ENCODE measurements around the gene GRIK3. TPM values are rescaled to one million over a fixed set of nuclear protein-coding genes. Genes with fewer than 3 reads are reported as not detected.

The GRIK3 gene
- total RNA-seq, 3 donors from 2014 or later (not counting 1 experiment from before 2014, with no cell fraction given), result not detected

DNA sequence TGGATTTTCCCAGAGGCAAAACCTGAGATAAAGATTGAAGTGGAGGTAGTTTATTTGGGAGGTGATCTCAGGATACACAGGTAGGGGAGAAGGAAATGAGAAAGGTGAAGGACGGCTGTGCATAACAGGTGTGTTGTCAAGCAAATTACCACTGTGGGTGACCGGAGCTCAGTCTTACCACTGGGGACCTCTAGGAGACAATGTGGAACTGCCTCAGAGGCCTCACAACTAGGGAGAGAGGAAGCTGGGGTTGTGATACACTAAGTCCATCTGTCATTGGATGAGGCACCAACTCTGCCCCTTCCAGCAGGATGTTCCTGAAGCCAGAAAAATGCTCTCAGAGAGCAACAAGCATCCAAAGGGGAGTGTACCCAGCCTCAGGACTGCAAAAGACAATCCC is 32.6 kb downstream of the GRIK3 start:
- Histone ChIP-seq H3K36me3 (ENCODE audit: control insufficient read depth, insufficient read depth, low read length) (no peaks in the 10 kb centered on the region), H3K27ac (ENCODE audit: low read length) (no peak overlapping the region), H3K9me3 (ENCODE audit: control insufficient read depth, insufficient read depth, low read length) (no peaks in the 10 kb centered on the region), H3K4me3 (ENCODE audit: low read length) (no peak overlapping the region), H3K4me1 (ENCODE audit: control insufficient read depth, insufficient read depth, low read length) (no peaks in the 10 kb centered on the region), H3K27me3 (ENCODE audit: control insufficient read depth, insufficient read depth, low read length) (no peaks in the 10 kb centered on the region)
- no peak overlapping the region for H3K27ac Mint-ChIP-seq
- H3K27me3 Mint-ChIP-seq (ENCODE audit: low read depth in 2 of 2), result peaks cover 11% of the 10 kb centered on the region in 2 donors
- ATAC-seq (no peak), DNase-seq (no peak)
- intact Hi-C loops (cut with micrococcal nuclease), result no loop called here
- H3K4me3 Mint-ChIP-seq, result no peak overlapping the region
- no peaks in the 10 kb centered on the region for H3K4me1 Mint-ChIP-seq
- H3K36me3 Mint-ChIP-seq, result no peaks in the 10 kb centered on the region
- TF ChIP-seq, protein P1, sequence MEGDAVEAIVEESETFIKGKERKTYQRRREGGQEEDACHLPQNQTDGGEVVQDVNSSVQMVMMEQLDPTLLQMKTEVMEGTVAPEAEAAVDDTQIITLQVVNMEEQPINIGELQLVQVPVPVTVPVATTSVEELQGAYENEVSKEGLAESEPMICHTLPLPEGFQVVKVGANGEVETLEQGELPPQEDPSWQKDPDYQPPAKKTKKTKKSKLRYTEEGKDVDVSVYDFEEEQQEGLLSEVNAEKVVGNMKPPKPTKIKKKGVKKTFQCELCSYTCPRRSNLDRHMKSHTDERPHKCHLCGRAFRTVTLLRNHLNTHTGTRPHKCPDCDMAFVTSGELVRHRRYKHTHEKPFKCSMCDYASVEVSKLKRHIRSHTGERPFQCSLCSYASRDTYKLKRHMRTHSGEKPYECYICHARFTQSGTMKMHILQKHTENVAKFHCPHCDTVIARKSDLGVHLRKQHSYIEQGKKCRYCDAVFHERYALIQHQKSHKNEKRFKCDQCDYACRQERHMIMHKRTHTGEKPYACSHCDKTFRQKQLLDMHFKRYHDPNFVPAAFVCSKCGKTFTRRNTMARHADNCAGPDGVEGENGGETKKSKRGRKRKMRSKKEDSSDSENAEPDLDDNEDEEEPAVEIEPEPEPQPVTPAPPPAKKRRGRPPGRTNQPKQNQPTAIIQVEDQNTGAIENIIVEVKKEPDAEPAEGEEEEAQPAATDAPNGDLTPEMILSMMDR (IDR thresholded peaks at IDR 0.05), result no peak
- 53% methylated on average over 2 of the region's 2 CpGs for WGBS (ENCODE audit: insufficient coverage)
- no peaks in the 10 kb centered on the region for H3K9me3 Mint-ChIP-seq

DNA sequence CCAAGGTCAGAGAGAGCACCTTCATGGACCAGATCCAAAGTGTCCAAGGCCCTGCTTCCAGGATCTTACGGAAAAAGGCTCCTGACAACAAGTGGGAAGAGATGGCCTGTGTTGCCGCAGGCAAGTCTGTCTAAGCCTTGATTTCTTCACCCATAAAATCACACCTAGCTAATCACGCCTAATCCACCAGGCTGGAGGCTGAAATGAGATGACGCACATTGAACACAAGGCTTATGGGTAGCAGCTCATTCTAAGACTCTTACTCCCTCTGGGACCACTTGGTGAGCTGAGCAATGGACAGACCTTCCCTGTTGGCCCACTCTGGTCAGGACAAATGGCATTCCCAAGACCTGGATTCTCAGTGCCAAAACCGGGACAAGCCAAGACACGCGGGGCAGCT is 38.2 kb downstream of the GRIK3 start:
- Histone ChIP-seq H3K4me1 (ENCODE audit: control insufficient read depth, insufficient read depth, low read length) (no peaks in the 10 kb centered on the region), H3K36me3 (ENCODE audit: control insufficient read depth, insufficient read depth, low read length) (no peaks in the 10 kb centered on the region), H3K27ac (ENCODE audit: low read length) (no peak overlapping the region), H3K27me3 (ENCODE audit: control insufficient read depth, insufficient read depth, low read length) (no peaks in the 10 kb centered on the region), H3K4me3 (ENCODE audit: low read length) (no peak overlapping the region), H3K9me3 (ENCODE audit: control insufficient read depth, insufficient read depth, low read length) (no peaks in the 10 kb centered on the region)
- Mint-ChIP-seq H3K4me1 (no peaks in the 10 kb centered on the region), H3K9me3 (no peaks in the 10 kb centered on the region), H3K36me3 (no peaks in the 10 kb centered on the region), H3K27ac (no peak overlapping the region), H3K27me3 (ENCODE audit: low read depth in 2 of 2) (peaks cover 11 to 21% of the 10 kb centered on the region in 2 donors), H3K4me3 (no peak overlapping the region)
- intact Hi-C loops (cut with micrococcal nuclease), result no loop called here
- 89% methylated on average over 7 of the region's 7 CpGs for WGBS (ENCODE audit: insufficient coverage)
- no peak for ATAC-seq
- no peak for DNase-seq
- TF ChIP-seq, protein P1 (IDR thresholded peaks at IDR 0.05), result no peak

DNA sequence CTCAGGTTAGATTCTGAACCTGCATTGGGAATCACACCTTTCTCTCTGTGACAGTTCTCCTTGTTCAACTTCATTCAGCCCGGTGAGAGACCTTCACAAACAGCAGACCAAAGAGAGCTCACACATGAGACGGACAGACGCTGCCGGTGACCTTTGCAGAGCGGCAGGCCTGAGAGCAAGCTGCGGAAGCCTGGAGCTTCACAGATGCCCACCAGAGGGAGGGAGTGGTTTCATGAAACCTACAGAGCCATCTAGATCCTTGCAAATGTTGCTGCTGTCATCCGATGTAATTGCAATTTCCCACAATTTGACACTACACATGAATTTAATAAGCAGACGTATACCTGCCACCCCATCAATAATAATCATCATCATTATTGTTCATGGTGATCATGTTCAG is 39.4 kb downstream of the GRIK3 start:
- Mint-ChIP-seq H3K27me3 (ENCODE audit: low read depth in 2 of 2) (peaks cover 11 to 21% of the 10 kb centered on the region in 2 donors), H3K4me1 (no peaks in the 10 kb centered on the region), H3K9me3 (no peaks in the 10 kb centered on the region), H3K36me3 (no peaks in the 10 kb centered on the region), H3K4me3 (no peak overlapping the region), H3K27ac (no peak overlapping the region)
- Histone ChIP-seq H3K9me3 (ENCODE audit: control insufficient read depth, insufficient read depth, low read length) (no peaks in the 10 kb centered on the region), H3K36me3 (ENCODE audit: control insufficient read depth, insufficient read depth, low read length) (no peaks in the 10 kb centered on the region), H3K4me1 (ENCODE audit: control insufficient read depth, insufficient read depth, low read length) (no peaks in the 10 kb centered on the region), H3K27ac (ENCODE audit: low read length) (no peak overlapping the region), H3K4me3 (ENCODE audit: low read length) (no peak overlapping the region), H3K27me3 (ENCODE audit: control insufficient read depth, insufficient read depth, low read length) (no peaks in the 10 kb centered on the region)
- no peak for DNase-seq
- 61% methylated on average over 8 of the region's 8 CpGs for WGBS (ENCODE audit: insufficient coverage)
- TF ChIP-seq, protein P1 (IDR thresholded peaks at IDR 0.05), result no peak
- ATAC-seq, result no peak
- intact Hi-C loops (cut with micrococcal nuclease), result no loop called here

DNA sequence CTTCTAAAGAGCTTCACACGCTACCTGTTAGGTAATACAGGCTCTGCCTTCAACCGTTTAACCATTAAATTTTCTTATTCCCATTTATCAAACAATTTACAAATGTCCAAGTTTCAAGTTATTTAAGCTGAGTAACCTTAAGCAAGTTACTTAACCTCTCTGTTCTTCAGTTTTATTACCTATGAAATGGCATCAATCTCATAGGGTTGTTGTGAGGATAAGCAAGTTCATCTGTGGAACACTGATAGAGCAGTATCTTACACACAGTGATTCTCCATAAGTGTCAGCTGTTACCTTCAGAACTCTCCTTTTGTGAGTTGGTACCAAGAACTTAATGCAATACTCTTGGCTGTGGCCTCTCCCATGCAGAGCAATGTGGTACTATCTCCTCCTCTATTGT is 40.0 kb downstream of the GRIK3 start:
- Mint-ChIP-seq H3K4me3 (no peak overlapping the region), H3K36me3 (no peaks in the 10 kb centered on the region), H3K27ac (no peak overlapping the region), H3K4me1 (no peaks in the 10 kb centered on the region), H3K9me3 (no peaks in the 10 kb centered on the region), H3K27me3 (ENCODE audit: low read depth in 2 of 2) (peaks cover 13 to 21% of the 10 kb centered on the region in 2 donors)
- no peaks in the 10 kb centered on the region for H3K36me3 ChIP-seq (ENCODE audit: control insufficient read depth, insufficient read depth, low read length)
- TF ChIP-seq, protein P1 (IDR thresholded peaks at IDR 0.05), result no peak
- no peak overlapping the region for H3K4me3 ChIP-seq (ENCODE audit: low read length)
- intact Hi-C loops (cut with micrococcal nuclease), result no loop called here
- no peak overlapping the region for H3K27ac ChIP-seq (ENCODE audit: low read length)
- ATAC-seq (no peak), DNase-seq (no peak)
- H3K27me3 ChIP-seq (ENCODE audit: control insufficient read depth, insufficient read depth, low read length), result no peaks in the 10 kb centered on the region
- no peaks in the 10 kb centered on the region for H3K9me3 ChIP-seq (ENCODE audit: control insufficient read depth, insufficient read depth, low read length)
- no peaks in the 10 kb centered on the region for H3K4me1 ChIP-seq (ENCODE audit: control insufficient read depth, insufficient read depth, low read length)
- WGBS (ENCODE audit: insufficient coverage), result 94% methylated on average over 2 of the region's 2 CpGs
